ENCODE data around the gene PKN1.
"Not testable (repeated sequence)": the region's sequence is repeated elsewhere in the genome, so short reads cannot be mapped to it uniquely, and the experiment has no call there.

Gene PKN1

GRCh38 chr19:14394167-14394566, 38.9 kb upstream of the PKN1 start:
- no peak for TF ChIP-seq CTCF (IDR thresholded peaks at IDR 0.05; ENCODE audit: low read depth, low read length)
- H3K4me3 ChIP-seq (ENCODE audit: low read depth, low read length) = no peak overlapping the region

GRCh38 chr19:14395262-14395661, 37.8 kb upstream of the PKN1 start:
- TF ChIP-seq CTCF (IDR thresholded peaks at IDR 0.05; ENCODE audit: low read depth, low read length) = no peak
- no peak overlapping the region for H3K4me3 ChIP-seq (ENCODE audit: low read depth, low read length)

- TF ChIP-seq CTCF (IDR thresholded peaks at IDR 0.05; ENCODE audit: low read depth, low read length) = no peak
These were observed 37.3 kb upstream of the PKN1 start for GRCh38 chr19:14395710-14396336.

GRCh38 chr19:14396730-14397129, 36.4 kb upstream of the PKN1 start:
- H3K4me3 ChIP-seq (ENCODE audit: low read depth, low read length) = not testable (repeated sequence)

More at GRCh38 chr19:14395710-14396336, 37.3 kb upstream of the PKN1 start:
- no peak overlapping the region for H3K4me3 ChIP-seq (ENCODE audit: low read depth, low read length)

- not testable (repeated sequence) for H3K4me3 ChIP-seq (ENCODE audit: low read depth, low read length)
These were observed 35.9 kb upstream of the PKN1 start for GRCh38 chr19:14397168-14397567.

GRCh38 chr19:14400951-14401431, 32.1 kb upstream of the PKN1 start:
- H3K4me3 ChIP-seq (ENCODE audit: low read depth, low read length) = no peak overlapping the region
- TF ChIP-seq CTCF (IDR thresholded peaks at IDR 0.05; ENCODE audit: low read depth, low read length) = no peak

GRCh38 chr19:14401468-14402195, 31.5 kb upstream of the PKN1 start:
- no peak for TF ChIP-seq CTCF (IDR thresholded peaks at IDR 0.05; ENCODE audit: low read depth, low read length)
- no peak overlapping the region for H3K4me3 ChIP-seq (ENCODE audit: low read depth, low read length)

- H3K4me3 ChIP-seq (ENCODE audit: low read depth, low read length) = no peak overlapping the region
- TF ChIP-seq CTCF (IDR thresholded peaks at IDR 0.05; ENCODE audit: low read depth, low read length) = no peak
These were observed 30.6 kb upstream of the PKN1 start for GRCh38 chr19:14402332-14403144.

GRCh38 chr19:14403145-14403930, 29.8 kb upstream of the PKN1 start:
- not testable (repeated sequence) for H3K4me3 ChIP-seq (ENCODE audit: low read depth, low read length)
